ENCODE measurements around the gene XPR1. TPM values are rescaled to one million over a fixed set of nuclear protein-coding genes. Genes with fewer than 3 reads are reported as not detected.

XPR1 gene
- total RNA-seq, 2 donors from 2014 or later, result 39.3 to 50.9 TPM

DNA sequence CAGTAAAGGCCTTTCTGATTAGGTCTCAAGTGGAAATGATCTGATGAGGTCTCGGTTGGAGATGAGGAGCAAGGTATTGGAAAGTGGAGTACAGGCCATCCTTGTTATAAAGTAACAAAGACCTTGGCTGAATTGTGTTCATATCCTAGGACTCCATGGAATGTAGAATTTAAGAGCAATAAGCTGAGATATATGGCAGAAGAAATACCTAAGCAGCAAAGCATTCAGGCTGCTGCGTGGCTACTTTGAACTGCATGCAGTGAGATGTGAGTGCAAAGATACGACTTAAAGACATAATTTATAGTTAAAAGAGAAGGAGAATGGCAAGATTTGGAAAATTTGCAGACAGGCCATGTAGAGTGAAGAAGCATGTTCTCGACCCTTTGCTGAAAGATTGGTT, 11.2 kb upstream of the XPR1 start:
- Histone ChIP-seq H3K27me3 (ENCODE audit: control insufficient read depth, insufficient read depth, low read length, poor library complexity, severe bottlenecking) (peaks cover 40% of the 10 kb centered on the region), H3K4me3 (ENCODE audit: low read length) (no peak overlapping the region), H3K9me3 (ENCODE audit: control insufficient read depth, low read length) (no peaks in the 10 kb centered on the region), H3K27ac (ENCODE audit: low read depth, low read length) (no peak overlapping the region), H3K9ac (ENCODE audit: extremely low read depth, low read length, poor library complexity, severe bottlenecking) (no peak overlapping the region), H3K4me1 (ENCODE audit: control insufficient read depth, insufficient read depth, low read length) (no peaks in the 10 kb centered on the region), H3K36me3 (ENCODE audit: control insufficient read depth, insufficient read depth, low read length) (no peaks in the 10 kb centered on the region)
- 92 to 96% methylated on average over 4 of the region's 4 CpGs for whole genome bisulfite sequencing, 2 experiments (ENCODE audit: insufficient coverage in 1 of 2, insufficient read length in 1 of 2)
- no peak for DNase-seq
- H3K27ac Mint-ChIP-seq, result no peak overlapping the region
- H3K9me3 Mint-ChIP-seq, result no peaks in the 10 kb centered on the region
- H3K4me3 Mint-ChIP-seq, result no peak overlapping the region
- TF ChIP-seq, protein P1, sequence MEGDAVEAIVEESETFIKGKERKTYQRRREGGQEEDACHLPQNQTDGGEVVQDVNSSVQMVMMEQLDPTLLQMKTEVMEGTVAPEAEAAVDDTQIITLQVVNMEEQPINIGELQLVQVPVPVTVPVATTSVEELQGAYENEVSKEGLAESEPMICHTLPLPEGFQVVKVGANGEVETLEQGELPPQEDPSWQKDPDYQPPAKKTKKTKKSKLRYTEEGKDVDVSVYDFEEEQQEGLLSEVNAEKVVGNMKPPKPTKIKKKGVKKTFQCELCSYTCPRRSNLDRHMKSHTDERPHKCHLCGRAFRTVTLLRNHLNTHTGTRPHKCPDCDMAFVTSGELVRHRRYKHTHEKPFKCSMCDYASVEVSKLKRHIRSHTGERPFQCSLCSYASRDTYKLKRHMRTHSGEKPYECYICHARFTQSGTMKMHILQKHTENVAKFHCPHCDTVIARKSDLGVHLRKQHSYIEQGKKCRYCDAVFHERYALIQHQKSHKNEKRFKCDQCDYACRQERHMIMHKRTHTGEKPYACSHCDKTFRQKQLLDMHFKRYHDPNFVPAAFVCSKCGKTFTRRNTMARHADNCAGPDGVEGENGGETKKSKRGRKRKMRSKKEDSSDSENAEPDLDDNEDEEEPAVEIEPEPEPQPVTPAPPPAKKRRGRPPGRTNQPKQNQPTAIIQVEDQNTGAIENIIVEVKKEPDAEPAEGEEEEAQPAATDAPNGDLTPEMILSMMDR (conservative IDR thresholded peaks at IDR 0.05), result no peak
- no peaks in the 10 kb centered on the region for H3K36me3 Mint-ChIP-seq (ENCODE audit: low read depth)
- peaks cover 3% of the 10 kb centered on the region for H3K27me3 Mint-ChIP-seq (ENCODE audit: insufficient read depth)
- peaks cover 2% of the 10 kb centered on the region for H3K4me1 Mint-ChIP-seq

DNA sequence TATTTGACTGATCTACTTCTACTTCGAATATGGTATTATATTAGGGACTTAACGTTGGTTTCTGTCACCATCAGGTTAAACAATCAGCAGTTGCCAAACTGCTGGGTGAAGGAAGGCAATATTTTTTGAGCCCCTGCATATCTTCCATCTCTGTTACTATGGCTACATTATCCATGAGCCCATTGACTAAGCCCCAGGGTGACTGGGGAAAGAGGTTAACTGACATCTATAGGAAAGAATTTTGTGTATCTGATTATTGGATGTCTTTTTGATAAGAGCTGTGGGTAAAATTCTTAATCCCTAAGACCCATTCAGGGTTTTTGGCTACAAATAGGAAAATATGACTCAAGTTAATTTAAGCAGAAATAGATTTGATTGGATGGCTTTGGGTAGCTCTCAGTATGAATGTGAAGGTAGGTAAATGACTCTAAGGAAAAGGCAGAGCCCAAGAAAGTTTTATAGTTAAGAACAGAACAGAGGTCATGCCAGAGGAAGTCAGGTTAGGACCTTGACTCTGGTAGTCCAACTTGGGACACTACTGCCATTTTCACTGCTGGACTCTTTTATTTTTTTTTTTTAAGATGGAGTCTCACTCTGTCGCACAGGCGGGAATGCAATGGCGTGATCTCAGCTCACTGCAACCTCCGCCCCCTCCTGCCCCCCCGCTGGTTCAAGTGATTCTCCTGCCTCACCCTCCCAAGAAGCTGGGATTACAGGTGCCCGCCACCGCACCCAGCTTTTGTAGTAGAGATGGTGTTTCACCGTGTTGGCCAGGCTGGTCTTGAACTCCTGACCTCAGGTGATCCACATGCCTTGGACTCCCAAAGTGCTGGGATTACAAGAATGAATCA, 8.9 kb upstream of the XPR1 start:
- no peaks in the 10 kb centered on the region for H3K9me3 Mint-ChIP-seq

DNA sequence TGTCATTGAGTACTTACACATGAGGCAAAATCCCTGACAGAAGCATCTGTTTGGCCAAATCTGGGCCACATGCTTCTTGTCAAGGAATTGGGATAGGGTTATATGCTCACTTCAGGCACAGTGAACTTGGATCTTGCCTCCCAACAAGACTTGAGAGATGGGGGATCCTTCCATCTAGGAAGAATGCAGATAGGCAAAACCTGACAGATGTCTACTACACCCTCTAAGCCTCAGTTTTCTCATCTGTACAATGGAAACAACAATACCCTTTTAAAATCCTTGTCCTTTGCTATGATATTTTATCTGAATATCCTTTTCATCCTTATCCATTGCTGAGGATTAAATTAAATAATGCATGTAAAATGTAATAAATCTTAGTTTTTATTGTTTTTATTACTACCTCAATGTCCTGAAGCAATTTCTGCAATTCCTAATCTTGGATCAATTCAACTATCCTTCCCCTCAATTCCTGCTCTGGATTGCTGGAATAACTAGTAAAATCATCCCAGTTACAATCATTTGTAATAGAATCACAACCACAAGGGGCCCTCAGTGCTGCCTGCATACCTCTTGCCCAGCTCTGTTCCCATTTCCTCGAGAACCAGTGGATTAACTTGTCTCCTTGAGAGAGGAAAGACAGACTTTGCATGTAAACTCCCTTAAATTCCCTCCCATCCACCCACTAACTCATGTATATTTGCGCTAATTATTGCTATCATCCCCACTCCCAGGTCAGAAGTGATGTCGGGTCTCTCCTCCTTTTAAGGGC, 8.1 kb upstream of the XPR1 start:
- 74 to 79% methylated on average over 3 of the region's 3 CpGs for WGBS, 2 experiments (ENCODE audit: insufficient coverage in 1 of 2, insufficient read length in 1 of 2)
- H3K4me1 Mint-ChIP-seq, result peaks cover 6% of the 10 kb centered on the region
- no peaks in the 10 kb centered on the region for H3K9me3 ChIP-seq (ENCODE audit: control insufficient read depth, low read length)
- no peak overlapping the region for H3K9ac ChIP-seq (ENCODE audit: extremely low read depth, low read length, poor library complexity, severe bottlenecking)
- TF ChIP-seq, protein P1 (conservative IDR thresholded peaks at IDR 0.05), result peak; percentile 77
- no peak overlapping the region for H3K27ac ChIP-seq (ENCODE audit: low read depth, low read length)
- peak; percentile 75 for DNase-seq
- no peak overlapping the region for H3K4me3 Mint-ChIP-seq
- peaks cover 3% of the 10 kb centered on the region for H3K27me3 Mint-ChIP-seq (ENCODE audit: insufficient read depth)
- no peak overlapping the region for H3K27ac Mint-ChIP-seq
- H3K36me3 ChIP-seq (ENCODE audit: control insufficient read depth, insufficient read depth, low read length), result no peaks in the 10 kb centered on the region
- H3K9me3 Mint-ChIP-seq, result no peaks in the 10 kb centered on the region
- peaks cover 30% of the 10 kb centered on the region for H3K27me3 ChIP-seq (ENCODE audit: control insufficient read depth, insufficient read depth, low read length, poor library complexity, severe bottlenecking)
- H3K4me1 ChIP-seq (ENCODE audit: control insufficient read depth, insufficient read depth, low read length), result no peaks in the 10 kb centered on the region
- H3K36me3 Mint-ChIP-seq (ENCODE audit: low read depth), result no peaks in the 10 kb centered on the region
- no peak overlapping the region for H3K4me3 ChIP-seq (ENCODE audit: low read length)

More for the DNA sequence above, 8.9 kb upstream of the XPR1 start:
- Histone ChIP-seq H3K36me3 (ENCODE audit: control insufficient read depth, insufficient read depth, low read length) (no peaks in the 10 kb centered on the region), H3K27me3 (ENCODE audit: control insufficient read depth, insufficient read depth, low read length, poor library complexity, severe bottlenecking) (peaks cover 39% of the 10 kb centered on the region), H3K4me3 (ENCODE audit: low read length) (no peak overlapping the region), H3K9me3 (ENCODE audit: control insufficient read depth, low read length) (no peaks in the 10 kb centered on the region), H3K27ac (ENCODE audit: low read depth, low read length) (no peak overlapping the region), H3K4me1 (ENCODE audit: control insufficient read depth, insufficient read depth, low read length) (no peaks in the 10 kb centered on the region), H3K9ac (ENCODE audit: extremely low read depth, low read length, poor library complexity, severe bottlenecking) (no peak overlapping the region)
- TF ChIP-seq, protein P1 (conservative IDR thresholded peaks at IDR 0.05), result no peak
- no peak overlapping the region for H3K4me3 Mint-ChIP-seq
- WGBS, 2 experiments (ENCODE audit: insufficient coverage in 1 of 2, insufficient read length in 1 of 2), result 93% methylated on average over 4 to 10 of the region's 10 CpGs
- H3K27ac Mint-ChIP-seq, result no peak overlapping the region
- peaks cover 6% of the 10 kb centered on the region for H3K4me1 Mint-ChIP-seq
- H3K36me3 Mint-ChIP-seq (ENCODE audit: low read depth), result no peaks in the 10 kb centered on the region
- peaks cover 3% of the 10 kb centered on the region for H3K27me3 Mint-ChIP-seq (ENCODE audit: insufficient read depth)
- DNase-seq, result no peak
